Bladder microvascular endothelial cell (primary cell): ENCODE data around the gene OR1J4. TPM values are rescaled to one million over a fixed set of nuclear protein-coding genes. Genes with fewer than 3 reads are reported as not detected.

ENCODE experiments used
- total RNA-seq: library from RNA; depleted of rRNA; stranded (reverse); fragments of >200 nt; gene quantifications from 2 replicates; pipeline ENCODE4 v1.2.3, GENCODE V29; 2014

OR1J4 gene
- total RNA-seq: 0.25 TPM in 1 of 2 replicates, not detected in the other

GRCh38 chr9:122518841-122519240 lies at the start of gene OR1J4:
TSS of gene OR1J4 (plus strand) at chr9:122519141. CDS start at chr9:122519141, 0 bp downstream.

GRCh38 chr9:122477826-122478225 lies 41.1 kb upstream of the OR1J4 start, which contains the start of gene OR1J1:
TSS of gene OR1J1 (minus strand) at chr9:122477926. CDS start at chr9:122477926, 0 bp downstream.

GRCh38 chr9:122510502-122510901 lies 8.4 kb upstream of the OR1J4 start, which contains the start of gene OR1J2:
TSS of gene OR1J2 (plus strand) at chr9:122510802. CDS start at chr9:122510802, 0 bp downstream.

GRCh38 chr9:122527193-122527592 lies 8.3 kb downstream of the OR1J4 start, which contains the start of gene OR1N1:
TSS of gene OR1N1 (minus strand) at chr9:122527293. CDS start at chr9:122527293, 0 bp downstream.

GRCh38 chr9:122552812-122553211 lies 33.9 kb downstream of the OR1J4 start, which contains the start of gene OR1N2:
TSS of gene OR1N2 (plus strand) at chr9:122553112. CDS start at chr9:122553212, 100 bp downstream.

Other genes starting within 250 kb of the OR1J4 start
- gene PTGS1, start 148.1 kb upstream of the OR1J4 start, total RNA-seq: 0.97 and 5.9 TPM in 2 replicates
- not detected in 2 replicates for gene OR1J1, start 41.2 kb upstream of the OR1J4 start, total RNA-seq
- 0.13 TPM in 1 of 2 replicates, not detected in the other for gene OR1J2, start 8.3 kb upstream of the OR1J4 start, total RNA-seq
- gene OR1N1, start 8.2 kb downstream of the OR1J4 start, total RNA-seq: not detected in 2 replicates
- not detected in 2 replicates for gene OR1N2, start 34.0 kb downstream of the OR1J4 start, total RNA-seq
- gene OR1L8, start 64.2 kb downstream of the OR1J4 start, total RNA-seq: 0.06 TPM in 1 of 2 replicates, not detected in the other
- not detected in 2 replicates for gene OR1Q1, start 95.6 kb downstream of the OR1J4 start, total RNA-seq
- gene OR1B1, start 138.5 kb downstream of the OR1J4 start, total RNA-seq: 0.13 TPM in 1 of 2 replicates, not detected in the other
- not detected in 2 replicates for gene OR1L1, start 142.6 kb downstream of the OR1J4 start, total RNA-seq
- gene OR1L3, start 156.0 kb downstream of the OR1J4 start, total RNA-seq: not detected in 2 replicates
- not detected in 2 replicates for gene OR1L4, start 204.8 kb downstream of the OR1J4 start, total RNA-seq
- gene OR1L6, start 223.2 kb downstream of the OR1J4 start, total RNA-seq: not detected in 2 replicates